Measurements from ENCODE around the gene CLIC4. TPM values are rescaled to one million over a fixed set of nuclear protein-coding genes. Genes with fewer than 3 reads are reported as not detected.
"Not testable (repeated sequence)": the region's sequence is repeated elsewhere in the genome, so short reads cannot be mapped to it uniquely, and the experiment has no call there.

The CLIC4 gene
- total RNA-seq, 6 experiments from 2014 or later = 35.0 to 63.6 (median 44.3) TPM

DNA sequence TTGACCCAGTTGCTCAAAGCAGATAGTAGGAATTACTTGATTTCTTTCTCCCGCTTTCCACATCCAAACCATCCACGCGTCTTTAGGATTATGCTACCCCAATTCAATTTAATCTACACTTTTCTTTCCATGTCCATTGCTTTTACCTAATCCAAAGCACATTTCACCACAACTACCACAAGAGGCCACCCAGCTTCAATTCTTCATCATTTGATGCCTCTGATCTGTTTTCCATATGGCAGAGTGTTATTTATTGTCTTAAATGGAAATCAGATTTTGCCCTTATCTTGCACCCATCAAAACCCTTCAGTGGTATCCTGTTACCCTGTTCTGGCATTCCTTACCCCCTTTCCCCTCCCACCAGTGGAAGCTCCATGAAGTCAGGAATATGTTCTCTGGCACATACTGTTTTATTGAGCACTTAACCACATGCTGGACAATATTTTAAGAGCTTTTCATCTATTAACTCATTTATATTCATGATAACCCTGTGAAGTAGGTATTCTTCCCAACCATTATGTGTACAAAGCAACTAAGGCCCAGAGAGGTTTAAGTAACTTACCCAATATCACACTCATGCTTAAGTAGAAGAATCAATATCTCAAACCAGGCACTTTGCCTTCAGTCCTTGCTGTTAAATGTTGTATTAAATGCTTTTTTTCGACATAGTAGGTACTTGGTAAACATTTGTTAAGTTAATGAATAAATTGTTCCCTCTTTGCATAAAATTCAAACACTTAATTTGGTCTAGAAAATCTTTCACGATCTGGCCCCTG, 34.6 kb downstream of the CLIC4 start:
- peak overlapping the region; percentile 40 to 80 (median 50) for H3K27ac ChIP-seq
- DNase-seq (no peak), ATAC-seq (peak; percentile 4 to 43 (median 40))
- no peaks in the 10 kb centered on the region for H3K27me3 ChIP-seq
- H3K4me1 ChIP-seq = peaks cover 0 to 63% (median 13%) of the 10 kb centered on the region in 4 donors
- 66% methylated on average over 5 of the region's 5 CpGs for WGBS (ENCODE audit: insufficient coverage, low coverage, low lambda C conversion rate, missing lambda C conversion rate)
- intact Hi-C loops (cut with DNase I) = no loop called here
- no peaks in the 10 kb centered on the region for H3K9me3 ChIP-seq
- TF ChIP-seq POLR2A (IDR thresholded peaks at IDR 0.05) = no peak
- TF ChIP-seq, protein P1, sequence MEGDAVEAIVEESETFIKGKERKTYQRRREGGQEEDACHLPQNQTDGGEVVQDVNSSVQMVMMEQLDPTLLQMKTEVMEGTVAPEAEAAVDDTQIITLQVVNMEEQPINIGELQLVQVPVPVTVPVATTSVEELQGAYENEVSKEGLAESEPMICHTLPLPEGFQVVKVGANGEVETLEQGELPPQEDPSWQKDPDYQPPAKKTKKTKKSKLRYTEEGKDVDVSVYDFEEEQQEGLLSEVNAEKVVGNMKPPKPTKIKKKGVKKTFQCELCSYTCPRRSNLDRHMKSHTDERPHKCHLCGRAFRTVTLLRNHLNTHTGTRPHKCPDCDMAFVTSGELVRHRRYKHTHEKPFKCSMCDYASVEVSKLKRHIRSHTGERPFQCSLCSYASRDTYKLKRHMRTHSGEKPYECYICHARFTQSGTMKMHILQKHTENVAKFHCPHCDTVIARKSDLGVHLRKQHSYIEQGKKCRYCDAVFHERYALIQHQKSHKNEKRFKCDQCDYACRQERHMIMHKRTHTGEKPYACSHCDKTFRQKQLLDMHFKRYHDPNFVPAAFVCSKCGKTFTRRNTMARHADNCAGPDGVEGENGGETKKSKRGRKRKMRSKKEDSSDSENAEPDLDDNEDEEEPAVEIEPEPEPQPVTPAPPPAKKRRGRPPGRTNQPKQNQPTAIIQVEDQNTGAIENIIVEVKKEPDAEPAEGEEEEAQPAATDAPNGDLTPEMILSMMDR (IDR thresholded peaks at IDR 0.05) = peak; percentile 22 to 39 (median 24)
- no peaks in the 10 kb centered on the region for H3K36me3 ChIP-seq
- H3K4me3 ChIP-seq = no peak overlapping the region

DNA sequence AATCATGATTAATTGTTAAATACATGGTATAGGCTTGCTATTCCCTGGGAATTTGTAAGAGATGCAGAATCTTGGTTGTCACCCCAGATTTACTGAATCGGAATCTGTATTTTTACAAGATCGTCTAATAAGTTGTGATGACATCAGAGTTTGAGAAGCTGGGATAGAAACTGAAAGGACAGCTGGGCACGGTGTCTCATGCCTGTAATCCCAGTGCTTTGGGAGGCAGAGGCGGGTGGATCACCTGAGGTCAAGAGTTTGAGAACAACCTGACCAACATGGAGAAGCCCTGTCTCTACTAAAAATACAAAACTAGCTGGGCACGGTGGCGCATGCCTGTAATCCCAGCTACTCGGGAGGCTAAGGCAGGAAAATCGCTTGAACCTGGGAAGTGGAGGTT, 35.4 kb downstream of the CLIC4 start:
- DNase-seq (peak in 2 of 3 donors; percentile 39 to 57), ATAC-seq (peak; percentile 46 to 63 (median 56))
- intact Hi-C loops (cut with DNase I); H3K9me3 ChIP-seq; H3K36me3 ChIP-seq; H3K27me3 ChIP-seq: not testable (repeated sequence)
- WGBS (ENCODE audit: insufficient coverage, low coverage, low lambda C conversion rate, missing lambda C conversion rate) = 29% methylated on average over 4 of the region's 8 CpGs
- Histone ChIP-seq H3K27ac (peak overlapping the region; percentile 40 to 80 (median 50)), H3K4me1 (peaks cover 0 to 65% (median 16%) of the 10 kb centered on the region in 4 donors), H3K4me3 (peak overlapping the region in 1 of 3 donors; percentile 19)

DNA sequence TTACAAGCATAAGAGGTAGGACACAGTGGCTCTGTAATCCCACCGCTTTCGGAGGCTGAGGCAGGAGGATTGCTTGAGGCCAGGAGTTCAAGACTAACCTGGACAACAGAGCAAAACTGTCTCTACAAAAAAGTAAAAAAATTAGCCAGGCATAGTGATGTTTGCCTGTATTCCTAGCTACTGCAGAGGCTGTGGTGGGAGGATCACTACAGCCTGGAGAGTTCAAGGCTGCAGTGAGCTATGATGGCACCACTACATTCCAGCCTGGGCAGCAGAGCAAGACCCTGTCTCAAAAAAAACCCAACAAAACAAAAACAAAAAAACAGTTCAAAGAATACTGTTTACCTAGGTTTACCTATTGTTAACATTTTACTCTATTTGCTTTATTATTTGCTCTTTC, 37.4 kb downstream of the CLIC4 start:
- 100% methylated on average over 2 of the region's 2 CpGs for WGBS (ENCODE audit: insufficient coverage, low coverage, low lambda C conversion rate, missing lambda C conversion rate)
- ATAC-seq = no peak
- no peak for TF ChIP-seq POLR2A (IDR thresholded peaks at IDR 0.05)
- TF ChIP-seq, protein P1 (IDR thresholded peaks at IDR 0.05) = no peak
- peak overlapping the region in 1 of 3 donors; percentile 80 for H3K27ac ChIP-seq
- intact Hi-C loops (cut with DNase I) = no loop called here
- no peak for DNase-seq
- H3K4me3 ChIP-seq = no peak overlapping the region
- no peaks in the 10 kb centered on the region for H3K27me3 ChIP-seq
- H3K9me3 ChIP-seq = no peaks in the 10 kb centered on the region
- H3K36me3 ChIP-seq = no peaks in the 10 kb centered on the region
- H3K4me1 ChIP-seq = peaks cover 0 to 63% (median 17%) of the 10 kb centered on the region in 4 donors

DNA sequence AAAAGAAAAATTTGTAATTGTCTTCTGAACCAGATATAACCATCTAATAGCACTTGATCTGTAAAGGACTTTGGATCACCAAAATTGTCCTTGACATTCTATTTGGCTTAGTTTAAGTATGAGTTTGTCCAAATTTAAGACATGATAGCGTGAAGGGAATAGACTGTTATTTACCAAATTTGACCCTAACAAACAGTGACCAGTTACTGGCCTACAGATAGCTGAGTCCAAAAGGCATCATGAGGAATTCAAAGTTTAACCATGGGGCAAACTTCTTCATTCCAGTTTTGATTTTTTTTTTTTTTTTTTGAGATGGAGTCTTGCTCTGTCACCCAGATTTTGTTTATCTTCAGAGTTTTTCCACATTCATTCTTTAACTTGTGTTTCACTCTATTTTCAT, 38.5 kb downstream of the CLIC4 start:
- Histone ChIP-seq H3K4me1 (peaks cover 0 to 71% (median 17%) of the 10 kb centered on the region in 4 donors), H3K36me3 (no peaks in the 10 kb centered on the region), H3K4me3 (no peak overlapping the region), H3K9me3 (no peaks in the 10 kb centered on the region), H3K27ac (peak overlapping the region; percentile 43 to 80 (median 48)), H3K27me3 (no peaks in the 10 kb centered on the region)
- peak; percentile 56 to 74 (median 67) for ATAC-seq
- TF ChIP-seq, protein P1 (IDR thresholded peaks at IDR 0.05) = no peak
- intact Hi-C loops (cut with DNase I) = no loop called here
- no peak for DNase-seq
- 15% methylated on average over 1 of the region's 1 CpG for WGBS (ENCODE audit: insufficient coverage, low coverage, low lambda C conversion rate, missing lambda C conversion rate)

DNA sequence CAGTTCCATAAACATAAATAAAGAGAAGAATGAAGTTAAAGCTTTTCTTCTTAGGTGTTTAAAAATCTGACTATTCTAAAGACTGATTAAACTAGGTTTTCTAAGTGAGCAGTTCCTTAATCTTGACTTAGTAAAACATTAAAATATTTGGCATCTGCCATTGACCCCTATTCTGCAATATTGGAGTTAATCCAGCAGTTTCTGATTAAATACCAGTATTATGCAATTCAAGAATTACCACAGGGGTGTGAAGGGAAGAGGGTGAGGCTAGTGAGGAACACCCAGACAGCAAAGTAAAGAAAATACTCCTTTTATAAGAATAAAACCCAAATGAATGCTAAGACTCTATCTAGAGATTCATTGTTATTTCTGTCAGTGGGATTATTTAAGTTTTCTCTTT, 40.9 kb downstream of the CLIC4 start:
- Histone ChIP-seq H3K9me3 (no peaks in the 10 kb centered on the region), H3K36me3 (no peaks in the 10 kb centered on the region), H3K4me1 (peaks cover 0 to 77% (median 17%) of the 10 kb centered on the region in 4 donors), H3K4me3 (peak overlapping the region in 1 of 3 donors; percentile 13), H3K27ac (peak overlapping the region; percentile 13 to 80 (median 44)), H3K27me3 (no peaks in the 10 kb centered on the region)
- no peak for TF ChIP-seq POLR2A (IDR thresholded peaks at IDR 0.05)
- TF ChIP-seq, protein P1 (IDR thresholded peaks at IDR 0.05) = no peak
- intact Hi-C loops (cut with DNase I) = no loop called here
- ATAC-seq = peak; percentile 59 to 75 (median 66)
- DNase-seq = no peak
